Activated CD8-positive, alpha-beta T cell treated with anti-CD3 and anti-CD28 coated beads for 36 hours (primary cell): Measurements from ENCODE around the gene ATXN7. TPM values are rescaled to one million over a fixed set of nuclear protein-coding genes. Genes with fewer than 3 reads are reported as not detected.

Experiments
- ATAC-seq: fragments of 200-7000 bp; cut with Tn5 transposase; one replicate; pipeline ENCODE4 v1.10.0; 2021; ENCODE audit warnings: mild to moderate bottlenecking, moderate library complexity
- CTCF ChIA-PET: fragments of 350-600 bp; sonication (Branson Sonifier 250); formaldehyde crosslinking; loops from one replicate; lab custom pipeline; 2021; ENCODE audit warnings: antibody characterized with exemption; lab: Charles Lee
- POLR2A ChIA-PET: fragments of 350-600 bp; sonication (Branson Sonifier 250); formaldehyde crosslinking; loops from one replicate; lab custom pipeline; 2021; ENCODE audit warnings: antibody characterized with exemption; lab: Charles Lee
- DNase-seq: peaks from one replicate; pipeline ENCODE4 v3.0.0-alpha.2; 2020
- H3K27ac Mint-ChIP-seq: one replicate; pipeline ENCODE4 v1.8.0; 2021; ENCODE audit warnings: mild to moderate bottlenecking, mixed read lengths
- H3K27me3 Mint-ChIP-seq: one replicate; pipeline ENCODE4 v1.8.0; 2021; ENCODE audit warnings: mixed read lengths
- H3K36me3 Mint-ChIP-seq: one replicate; pipeline ENCODE4 v1.8.0; 2021; ENCODE audit warnings: low read depth, mixed read lengths
- H3K4me1 Mint-ChIP-seq: one replicate; pipeline ENCODE4 v1.8.0; 2021; ENCODE audit warnings: low read depth, mixed read lengths
- H3K4me3 Mint-ChIP-seq: one replicate; pipeline ENCODE4 v1.8.0; 2021; ENCODE audit warnings: mild to moderate bottlenecking, moderate library complexity, mixed read lengths
- H3K9me3 Mint-ChIP-seq: one replicate; pipeline ENCODE4 v1.8.0; 2021; ENCODE audit warnings: mixed read lengths
- CTCF ChIP-seq: fragments of 200-600 bp; IDR thresholded peaks from one replicate; pipeline ENCODE4 v1.8.0; 2022; ENCODE audit warnings: antibody characterized with exemption, mild to moderate bottlenecking
- intact Hi-C: fragments of 100-400 bp; cut with micrococcal nuclease; formaldehyde crosslinking; loops from one replicate; pipeline ENCODE4 v1.10.0; 2022
- total RNA-seq, 2 experiments: library from RNA; stranded (reverse); gene quantifications; one replicate each; pipeline ENCODE4 v1.2.3, GENCODE V29; 2021

ATXN7 gene
- total RNA-seq, 2 experiments from 2014 or later: 22.5 to 25.9 TPM

- no peak overlapping the region for H3K4me3 Mint-ChIP-seq
- ATAC-seq (no peak), DNase-seq (no peak)
- TF ChIP-seq CTCF: no peak
- no peaks in the 10 kb centered on the region for H3K9me3 Mint-ChIP-seq
- H3K27ac Mint-ChIP-seq: peak overlapping the region; percentile 28
- CTCF ChIA-PET: no interaction called here
- peaks cover 7% of the 10 kb centered on the region for H3K36me3 Mint-ChIP-seq
- POLR2A ChIA-PET: no interaction called here
- no peaks in the 10 kb centered on the region for H3K27me3 Mint-ChIP-seq
- peaks cover 17% of the 10 kb centered on the region for H3K4me1 Mint-ChIP-seq
- intact Hi-C loops: no loop called here
These were observed 44.5 kb downstream of the ATXN7 start for GRCh38 chr3:63908081-63908736.

- intact Hi-C loops: no loop called here
- peaks cover 22% of the 10 kb centered on the region for H3K4me1 Mint-ChIP-seq
- POLR2A ChIA-PET: no interaction called here
- DNase-seq (no peak), ATAC-seq (no peak)
- H3K9me3 Mint-ChIP-seq: no peaks in the 10 kb centered on the region
- peak overlapping the region; percentile 28 for H3K27ac Mint-ChIP-seq
- H3K4me3 Mint-ChIP-seq: no peak overlapping the region
- H3K36me3 Mint-ChIP-seq: peaks cover 12% of the 10 kb centered on the region
- H3K27me3 Mint-ChIP-seq: no peaks in the 10 kb centered on the region
- TF ChIP-seq CTCF: no peak
- CTCF ChIA-PET: no interaction called here
These were observed 45.1 kb downstream of the ATXN7 start for GRCh38 chr3:63908776-63909175.

GRCh38 chr3:63909431-63909830, 45.8 kb downstream of the ATXN7 start:
- ATAC-seq (no peak), DNase-seq (no peak)
- peaks cover 18% of the 10 kb centered on the region for H3K36me3 Mint-ChIP-seq
- H3K4me3 Mint-ChIP-seq: no peak overlapping the region
- H3K27ac Mint-ChIP-seq: no peak overlapping the region
- CTCF ChIA-PET: interaction anchor here (1.1 to 1.5 kb wide), 2 partner anchors 29 to 55 kb away, joined by 3 read pairs; no protein-coding TSS in a partner anchor
- peaks cover 28% of the 10 kb centered on the region for H3K4me1 Mint-ChIP-seq
- POLR2A ChIA-PET: no interaction called here
- no peak for TF ChIP-seq CTCF
- intact Hi-C loops: no loop called here
- H3K9me3 Mint-ChIP-seq: no peaks in the 10 kb centered on the region
- no peaks in the 10 kb centered on the region for H3K27me3 Mint-ChIP-seq

- H3K4me3 Mint-ChIP-seq: no peak overlapping the region
- H3K9me3 Mint-ChIP-seq: no peaks in the 10 kb centered on the region
- DNase-seq: no peak
- ChIA-PET POLR2A (no interaction called here), CTCF (interaction anchor here (1.1 to 1.5 kb wide), 2 partner anchors 29 to 54 kb away, joined by 3 read pairs; no protein-coding TSS in a partner anchor)
- intact Hi-C loops: loop anchor here (5.0 to 10.0 kb wide), 2 partner anchors 48 to 55 kb away; partner anchors contain the start of genes ATXN7 and THOC7
- ATAC-seq: no peak
- H3K36me3 Mint-ChIP-seq: peaks cover 20% of the 10 kb centered on the region
- no peaks in the 10 kb centered on the region for H3K27me3 Mint-ChIP-seq
- TF ChIP-seq CTCF: no peak
- peaks cover 31% of the 10 kb centered on the region for H3K4me1 Mint-ChIP-seq
- no peak overlapping the region for H3K27ac Mint-ChIP-seq
These were observed 46.3 kb downstream of the ATXN7 start for GRCh38 chr3:63910001-63910400.

GRCh38 chr3:63910891-63911290, 47.2 kb downstream of the ATXN7 start:
- Mint-ChIP-seq H3K4me1 (peaks cover 31% of the 10 kb centered on the region), H3K36me3 (peaks cover 23% of the 10 kb centered on the region), H3K27ac (peak overlapping the region; percentile 97), H3K9me3 (no peaks in the 10 kb centered on the region), H3K27me3 (no peaks in the 10 kb centered on the region), H3K4me3 (peak overlapping the region; percentile 92)
- DNase-seq (peak; percentile 12), ATAC-seq (peak; percentile 18)
- ChIA-PET POLR2A (interaction anchor here (0.6 to 1.8 kb wide), 3 partner anchors 33 to 70 kb away, joined by 3 to 5 read pairs (median 3); no protein-coding TSS in a partner anchor), CTCF (interaction anchor here (1.9 kb wide), 1 partner anchor 69 kb away, joined by 5 read pairs; no protein-coding TSS in a partner anchor)
- no peak for TF ChIP-seq CTCF
- intact Hi-C loops: loop anchor here (5.0 to 10.0 kb wide), 2 partner anchors 49 to 54 kb away; partner anchors contain the start of genes ATXN7 and THOC7
